ENCODE data around the gene RSF1.

RSF1 gene

DNA sequence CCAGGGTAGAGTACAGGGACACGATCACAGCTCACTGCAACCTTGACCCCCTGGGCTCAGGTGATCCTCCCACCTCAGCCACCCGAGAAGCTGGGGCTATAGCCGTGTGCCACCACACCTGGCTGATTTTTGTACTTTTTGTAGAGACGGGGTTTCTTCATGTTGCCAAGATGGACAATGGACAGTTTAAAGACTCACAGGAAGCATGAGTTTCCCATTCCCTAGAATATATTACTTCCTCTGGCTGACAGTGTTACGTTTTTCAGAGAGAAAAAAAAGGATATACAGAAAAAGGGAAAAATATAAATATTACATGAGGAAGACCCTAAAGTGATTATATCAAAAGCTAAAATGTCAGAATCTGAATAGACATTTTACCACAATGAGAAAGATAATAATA is 72.3 kb downstream of the RSF1 start:
- ATAC-seq (no peak), DNase-seq (no peak)

DNA sequence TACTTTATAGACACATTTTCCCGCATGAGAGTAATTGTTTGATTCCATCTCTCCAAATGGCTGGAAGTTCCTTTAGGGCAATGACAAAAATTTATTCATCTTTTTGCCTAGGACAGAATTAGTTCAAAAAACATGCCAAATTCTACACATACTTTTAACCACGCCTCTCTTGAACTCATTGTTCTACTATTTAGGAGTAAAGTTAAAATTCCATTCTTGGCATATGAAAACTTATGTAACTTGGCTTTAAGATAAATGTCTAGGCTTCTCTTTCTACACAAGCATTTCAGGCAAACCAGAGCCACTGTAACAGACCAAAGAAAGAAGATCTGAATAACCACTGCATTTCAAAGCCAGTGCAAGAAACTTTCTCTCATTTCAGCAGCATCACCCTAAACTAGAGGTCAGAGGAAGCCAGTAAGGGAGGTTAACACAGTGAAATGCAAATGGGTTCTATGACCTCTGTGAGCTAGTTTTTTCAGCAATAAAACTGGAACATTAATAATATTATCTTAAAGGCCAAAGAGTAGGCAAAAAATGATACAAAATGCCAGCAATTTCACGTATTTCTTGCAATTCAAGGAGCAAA is 73.0 kb downstream of the RSF1 start:
- no peak for ATAC-seq

DNA sequence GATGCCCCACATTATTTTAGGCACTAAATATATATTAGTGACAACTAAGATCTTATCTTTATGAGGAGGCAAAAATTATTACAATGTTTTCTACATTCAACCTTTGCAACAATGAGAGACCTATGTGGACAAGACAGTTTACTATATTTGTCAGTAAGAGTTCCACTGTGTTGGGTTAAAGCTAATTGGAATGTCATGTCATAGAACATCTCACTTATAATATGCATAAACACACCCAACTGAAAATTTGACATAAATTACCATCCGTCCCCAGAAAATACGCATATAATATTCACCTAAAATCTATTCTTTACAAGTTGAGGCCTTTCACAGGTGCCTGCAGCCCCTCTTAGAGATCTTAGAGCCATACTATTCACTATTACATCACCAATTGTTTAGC is 84.0 kb downstream of the RSF1 start:
- DNase-seq, result no peak
- no peak for ATAC-seq

More for the DNA sequence above, 73.0 kb downstream of the RSF1 start:
- no peak for DNase-seq

DNA sequence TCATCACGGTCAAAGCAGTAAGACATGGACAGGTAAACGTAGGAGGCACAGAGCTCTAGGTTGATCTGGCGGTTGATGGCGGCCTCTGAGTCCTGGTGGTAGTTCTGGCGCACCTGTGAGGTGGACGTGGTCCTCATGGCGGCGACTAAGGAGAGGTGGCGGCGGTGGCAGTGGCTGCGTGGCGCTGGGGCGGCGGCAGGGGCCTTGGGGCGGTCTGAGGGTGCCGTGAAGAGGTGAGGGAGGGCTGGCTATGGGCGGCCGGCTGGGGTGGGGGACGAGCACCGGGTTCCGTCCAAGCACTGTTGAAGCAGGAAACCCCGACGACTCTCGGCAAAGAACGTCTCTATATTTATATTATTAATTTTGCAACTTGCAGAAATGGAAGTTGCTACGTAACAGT is 85.6 kb downstream of the RSF1 start:
- ATAC-seq, result no peak
- no peak for DNase-seq

DNA sequence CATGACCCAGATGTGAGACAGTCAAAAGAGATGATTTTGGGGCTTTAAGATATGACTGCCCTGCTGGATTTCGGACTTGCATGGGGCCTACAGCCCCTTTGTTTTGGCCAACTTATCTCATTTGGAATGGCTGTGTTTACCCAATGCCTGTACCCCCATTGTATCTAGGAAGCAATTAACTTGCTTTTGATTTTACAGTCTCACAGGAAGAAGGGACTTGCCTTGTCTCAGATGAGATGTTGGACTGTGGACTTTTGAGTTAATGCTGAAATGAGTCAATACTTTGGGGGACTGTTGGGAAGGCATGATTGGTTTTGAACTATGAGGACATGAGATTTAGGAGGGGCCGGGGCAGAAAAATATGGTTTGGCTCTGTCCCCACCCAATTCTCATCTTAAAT is 88.4 kb downstream of the RSF1 start:
- ATAC-seq, result no peak
- no peak for DNase-seq

DNA sequence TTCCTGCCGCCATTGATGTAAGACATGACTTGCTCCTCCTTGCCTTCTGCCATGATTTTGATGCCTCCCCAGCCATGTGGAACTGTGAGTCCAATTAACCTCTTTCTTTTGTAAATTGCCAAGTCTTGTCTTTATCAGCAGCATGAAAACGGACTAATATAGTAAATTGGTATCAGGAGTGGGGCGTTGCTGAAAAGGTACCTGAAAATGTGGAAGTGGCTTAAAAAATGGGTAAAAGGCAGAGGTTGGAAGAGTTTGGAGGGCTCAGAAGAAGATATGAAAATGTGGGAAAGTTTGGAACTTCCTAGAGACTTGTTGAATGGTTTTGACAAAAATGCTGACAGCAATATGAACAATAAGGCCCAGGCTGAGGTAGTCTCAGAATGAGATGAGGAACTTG is 89.7 kb downstream of the RSF1 start:
- ATAC-seq, result no peak

DNA sequence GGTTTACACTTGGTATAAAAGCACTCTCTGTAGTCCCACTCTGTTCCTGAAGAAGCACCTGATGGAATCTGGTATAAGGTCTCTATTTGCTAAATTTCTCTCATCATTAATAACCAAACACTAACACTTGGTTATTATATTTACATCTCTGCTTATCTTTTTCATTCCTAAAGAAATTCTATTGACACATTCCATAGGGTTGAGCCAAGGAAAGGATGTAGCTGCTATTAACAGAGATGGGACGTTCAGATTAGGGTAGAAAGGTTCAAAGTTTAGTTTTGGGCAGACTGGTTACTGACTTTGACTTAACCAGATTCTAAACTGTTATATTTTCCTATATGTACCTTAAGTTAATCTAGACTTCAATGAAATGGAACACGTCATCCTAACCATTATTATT is 91.5 kb downstream of the RSF1 start:
- ATAC-seq (no peak), DNase-seq (no peak)

More for the DNA sequence above, 89.7 kb downstream of the RSF1 start:
- DNase-seq, result no peak

DNA sequence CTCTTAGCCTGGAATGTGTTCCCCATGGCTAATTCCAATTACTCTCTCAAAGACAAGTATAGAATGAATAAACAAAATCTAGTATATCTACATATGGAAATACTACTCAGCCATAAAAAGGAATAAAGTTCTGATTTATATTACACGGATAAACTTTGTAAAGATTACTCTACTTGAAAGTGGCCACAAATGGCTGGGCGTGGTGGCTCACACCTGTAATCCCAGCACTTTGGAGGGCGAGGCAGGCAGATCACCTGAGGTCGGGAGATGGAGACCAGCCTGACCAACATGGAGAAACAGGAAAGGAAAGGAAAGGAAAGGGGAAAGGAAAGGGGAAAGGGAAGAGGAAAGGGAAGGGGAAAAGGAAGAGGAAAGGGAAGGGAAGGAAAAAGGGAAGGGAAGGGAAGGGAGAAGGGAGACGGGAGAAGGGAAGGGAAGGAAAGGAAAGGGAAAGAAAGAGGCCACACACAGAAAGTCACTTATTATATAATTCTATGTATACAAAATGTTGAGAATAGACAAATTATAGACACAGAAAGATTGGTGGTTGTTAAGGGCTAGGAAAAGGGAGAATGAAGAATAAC is 92.2 kb downstream of the RSF1 start:
- ATAC-seq, result no peak
- DNase-seq, result no peak

DNA sequence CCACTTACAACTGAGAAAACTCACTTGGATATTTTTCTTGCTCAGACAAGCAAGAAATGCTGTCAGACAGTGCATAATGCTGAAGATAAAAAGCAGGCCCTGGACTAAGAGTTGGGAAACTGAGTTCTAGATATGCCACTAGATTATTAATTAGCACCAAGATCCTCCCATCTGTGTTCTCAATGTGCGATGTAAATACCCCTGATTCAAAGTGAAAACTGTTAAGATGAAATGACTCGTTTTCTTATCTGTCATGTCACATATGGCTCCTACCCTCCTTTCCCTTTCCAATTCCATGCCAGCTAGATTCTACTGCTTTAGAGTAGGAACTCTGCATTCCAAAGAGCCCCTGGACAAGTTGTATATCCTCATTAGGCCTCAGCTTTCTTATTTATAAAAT is 94.0 kb downstream of the RSF1 start:
- ATAC-seq, result peak; percentile 28
- DNase-seq, result no peak

DNA sequence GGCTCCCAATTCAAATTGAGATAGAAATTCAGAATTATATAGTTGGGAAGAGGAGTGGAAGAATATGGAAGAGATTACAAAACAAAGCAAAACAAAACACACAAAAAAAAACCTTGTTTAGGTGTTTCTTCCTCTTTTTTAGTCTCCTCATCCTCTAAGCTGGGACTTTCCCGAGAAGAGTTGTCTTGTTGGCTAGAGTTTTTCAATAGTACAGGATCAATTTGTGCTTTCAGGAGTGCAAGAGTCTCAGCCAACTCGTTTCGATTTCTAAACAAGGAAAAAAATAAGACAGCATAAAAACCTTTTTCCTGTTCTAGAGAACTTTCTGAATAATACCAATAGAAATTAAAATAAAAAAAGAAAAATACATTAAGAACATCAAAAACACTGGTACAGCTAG is 95.1 kb downstream of the RSF1 start:
- ATAC-seq, result no peak
- DNase-seq, result no peak

DNA sequence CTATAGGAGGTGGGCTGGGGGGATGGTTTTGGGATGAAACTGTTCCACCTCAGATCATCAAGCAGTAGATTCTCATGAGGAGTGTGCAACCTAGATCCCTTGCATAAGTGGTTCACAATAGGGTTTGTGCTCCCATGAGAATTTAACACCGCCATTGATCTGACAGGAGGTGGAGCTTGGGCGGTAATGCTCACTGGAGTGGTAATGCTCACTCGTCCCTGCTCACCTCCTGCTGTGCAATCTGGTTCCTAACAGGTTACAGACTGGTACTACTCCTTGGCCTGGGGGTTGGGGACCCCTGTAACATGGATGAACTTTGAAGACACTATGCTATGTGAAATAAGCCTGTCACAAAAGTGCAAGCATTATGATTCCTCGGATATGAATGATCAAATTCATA is 95.9 kb downstream of the RSF1 start:
- no peak for DNase-seq
- ATAC-seq, result no peak

DNA sequence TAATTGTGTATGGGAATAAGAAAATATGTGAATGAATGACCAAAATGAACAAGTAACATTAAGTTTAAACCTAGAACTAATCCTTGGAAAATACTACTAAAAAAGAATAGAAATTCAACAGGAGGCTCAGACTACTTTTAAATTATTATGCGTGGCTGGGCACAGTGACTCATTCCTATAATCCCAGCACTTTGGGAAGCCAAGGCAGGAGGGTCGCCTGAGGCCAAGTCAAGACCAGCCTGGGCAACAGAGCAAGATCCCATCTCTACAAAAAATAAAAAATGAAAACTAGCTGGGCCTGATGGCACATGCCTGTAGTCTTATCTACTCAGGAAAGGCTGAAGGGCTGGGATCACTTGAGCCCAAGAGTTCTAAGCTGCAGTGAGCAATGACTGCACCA is 97.5 kb downstream of the RSF1 start:
- ATAC-seq (no peak), DNase-seq (no peak)

DNA sequence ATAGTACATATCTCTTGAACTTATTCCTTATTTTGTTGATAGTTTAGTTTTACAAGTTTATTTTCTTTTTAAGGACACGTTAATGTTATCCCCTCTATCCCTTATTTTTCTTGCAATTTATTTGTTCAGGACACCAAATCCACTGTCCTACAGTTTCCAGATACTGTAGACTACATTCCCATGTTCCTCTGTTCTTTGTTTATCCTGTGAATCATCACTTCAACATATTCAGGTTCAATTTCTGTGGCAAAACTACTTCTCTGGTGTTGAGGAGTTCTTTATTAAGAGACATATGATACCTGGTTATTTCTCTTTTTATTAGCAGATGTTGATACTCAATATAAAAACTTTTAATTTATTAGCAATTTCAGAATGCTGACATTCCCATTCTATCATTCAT is 110.2 kb downstream of the RSF1 start:
- ATAC-seq, result no peak

DNA sequence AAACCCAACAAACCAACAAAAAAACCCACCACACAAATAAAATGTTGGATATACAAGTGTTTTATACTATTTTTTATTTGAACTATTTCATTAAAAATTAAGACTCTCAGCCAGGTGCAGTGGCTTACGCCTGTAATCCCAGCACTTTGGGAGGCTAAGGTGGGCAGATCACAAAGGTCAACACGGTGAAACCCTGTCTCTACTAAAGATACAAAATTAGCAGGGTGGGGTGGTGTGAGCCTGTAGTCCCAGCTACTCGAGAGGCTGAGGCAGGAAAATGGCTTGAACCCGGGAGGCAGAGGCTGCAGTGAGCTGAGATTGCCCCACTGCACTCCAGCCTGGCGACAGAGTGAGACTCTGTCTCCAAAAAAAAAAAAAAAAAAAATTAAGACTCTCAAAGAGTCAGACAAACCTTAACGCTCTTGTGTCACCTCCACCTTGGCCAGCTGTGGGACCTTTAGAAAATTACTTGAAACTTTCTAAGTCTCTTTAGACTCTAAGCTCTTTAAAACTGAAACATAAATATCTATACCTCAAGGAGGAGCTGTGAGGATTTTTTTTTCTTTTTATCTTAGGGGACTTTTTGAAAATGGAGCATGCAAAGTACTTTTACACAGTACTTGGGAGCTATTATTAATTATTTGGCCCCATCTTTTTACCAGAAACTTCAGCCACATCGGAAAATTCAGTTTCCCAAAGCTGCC is 114.5 kb downstream of the RSF1 start:
- ATAC-seq (no peak), DNase-seq (no peak)

More for the DNA sequence above, 110.2 kb downstream of the RSF1 start:
- no peak for DNase-seq

DNA sequence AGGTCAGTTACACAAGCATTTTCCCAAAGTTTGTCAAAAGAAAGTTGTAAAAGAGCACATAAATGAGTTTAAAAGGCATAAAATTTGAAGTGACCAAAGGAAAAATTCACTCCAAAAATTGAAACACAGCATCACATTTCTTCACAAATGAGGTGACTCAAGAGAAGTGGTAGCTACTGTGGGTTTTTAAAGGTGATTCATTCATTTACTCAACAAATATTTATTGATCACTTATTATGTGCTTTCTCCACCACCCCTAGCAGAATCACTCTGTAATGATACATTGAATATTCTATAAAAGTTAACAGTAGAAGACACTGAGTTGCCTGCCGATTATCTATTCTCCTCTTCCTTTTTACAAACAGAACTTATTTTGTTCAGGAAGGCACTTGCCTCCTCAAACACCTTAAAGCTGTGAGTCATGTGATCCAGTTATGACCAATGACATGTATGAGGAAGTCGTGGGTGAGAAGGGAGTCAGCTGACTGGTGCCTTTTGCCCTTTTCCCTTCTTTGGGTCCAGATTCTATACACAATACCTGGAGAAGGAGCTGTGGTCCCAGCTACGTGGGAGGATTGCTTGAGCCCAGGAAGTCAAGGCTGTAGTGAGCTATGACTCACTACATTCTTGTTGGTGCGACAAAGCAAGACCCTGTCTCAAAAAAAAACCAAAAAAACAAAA is 115.2 kb downstream of the RSF1 start:
- ATAC-seq (peak; percentile 82), DNase-seq (peak; percentile 21)

DNA sequence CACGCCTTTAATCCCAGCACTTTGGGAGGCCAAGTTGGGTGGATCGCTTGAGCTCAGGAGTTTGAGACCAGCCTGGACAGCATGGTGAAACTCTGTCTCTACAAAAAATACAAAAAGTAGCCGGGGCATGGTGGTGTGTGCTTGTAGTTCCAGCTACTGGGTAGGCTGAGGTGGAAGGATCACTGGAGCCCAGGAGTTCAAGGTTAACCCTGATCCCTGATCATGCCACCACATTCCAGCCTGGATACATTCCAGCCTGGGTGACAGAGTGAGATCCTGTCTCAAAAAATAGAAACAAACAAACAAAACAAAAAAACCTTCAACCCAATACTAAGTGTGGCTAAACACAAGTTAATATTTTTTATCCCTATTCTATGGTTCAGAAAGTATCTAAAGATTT is 116.5 kb downstream of the RSF1 start:
- no peak for ATAC-seq
- DNase-seq, result no peak

DNA sequence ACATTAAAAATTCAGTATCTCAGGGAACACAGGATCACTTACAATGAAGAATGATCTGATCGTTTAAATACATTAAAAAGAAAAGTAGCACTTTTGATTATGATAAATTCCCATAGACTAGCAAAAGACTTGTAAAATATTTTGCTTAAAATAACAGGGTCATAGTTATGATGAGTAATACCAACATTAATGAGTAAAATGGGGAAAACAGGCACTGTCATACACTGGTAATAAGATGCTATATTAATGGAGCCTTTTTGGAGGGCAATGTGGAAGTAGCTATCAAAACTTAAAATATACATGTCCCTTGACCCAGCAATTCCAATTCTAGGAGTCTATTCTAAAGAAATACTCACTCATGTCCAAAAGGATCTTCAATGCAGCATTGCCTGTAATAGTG is 121.1 kb downstream of the RSF1 start:
- ATAC-seq, result no peak

DNA sequence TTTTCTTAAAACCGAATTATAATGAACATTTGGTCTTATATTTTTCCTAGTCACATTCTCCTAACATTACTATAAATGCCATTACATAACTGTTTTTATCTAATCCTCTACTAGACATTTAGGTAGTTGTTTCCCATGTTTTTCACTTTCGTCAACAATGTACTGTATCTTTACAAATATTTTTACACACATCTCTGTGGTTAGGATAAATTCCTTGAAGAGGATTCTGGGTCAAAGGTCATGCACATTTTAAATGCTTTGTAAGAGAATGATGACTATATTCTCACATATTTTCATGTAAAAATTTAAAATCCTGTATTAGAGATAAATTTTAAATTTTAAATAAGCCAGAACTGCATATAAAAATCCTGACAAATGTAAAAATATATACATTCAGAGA is 121.6 kb downstream of the RSF1 start:
- DNase-seq (no peak), ATAC-seq (no peak)

More for the DNA sequence above, 121.1 kb downstream of the RSF1 start:
- no peak for DNase-seq

DNA sequence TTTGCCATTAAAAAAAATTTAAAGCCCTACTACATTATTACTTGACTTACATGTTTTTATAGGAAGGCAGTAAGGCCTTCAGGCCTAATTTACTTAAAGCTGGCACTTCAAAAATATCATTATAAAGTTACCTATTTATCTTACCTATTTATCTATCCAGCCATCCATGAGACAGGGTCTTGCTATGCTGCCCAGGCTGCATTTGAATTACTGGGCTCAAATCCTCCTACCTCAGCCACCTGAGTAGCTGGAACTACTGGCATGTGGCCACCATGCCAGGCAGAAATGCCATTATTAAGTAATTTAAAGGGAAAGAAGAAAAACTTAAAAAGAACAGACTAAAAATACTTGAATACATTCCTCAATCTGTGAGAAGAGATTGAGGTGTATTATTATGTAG is 122.7 kb downstream of the RSF1 start:
- DNase-seq (no peak), ATAC-seq (no peak)

DNA sequence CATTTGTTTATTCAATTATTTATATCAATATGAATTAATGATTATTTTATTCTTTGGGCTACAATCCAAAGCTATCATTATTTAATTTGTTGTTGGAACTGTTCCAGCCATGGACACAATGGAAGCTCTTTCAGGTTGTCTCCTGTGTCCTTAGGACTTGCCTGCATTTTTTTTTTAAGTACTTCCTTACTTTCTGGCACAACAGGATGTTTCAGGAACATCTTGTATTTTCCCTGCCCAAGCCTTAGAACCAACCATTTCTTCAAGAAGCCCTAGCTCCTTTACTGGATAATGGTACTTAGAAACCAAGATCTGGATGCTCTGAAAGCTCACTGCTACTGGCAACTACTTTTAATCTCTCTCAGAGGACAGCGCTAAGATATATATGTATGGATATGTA is 125.1 kb downstream of the RSF1 start:
- DNase-seq, result no peak
- no peak for ATAC-seq

DNA sequence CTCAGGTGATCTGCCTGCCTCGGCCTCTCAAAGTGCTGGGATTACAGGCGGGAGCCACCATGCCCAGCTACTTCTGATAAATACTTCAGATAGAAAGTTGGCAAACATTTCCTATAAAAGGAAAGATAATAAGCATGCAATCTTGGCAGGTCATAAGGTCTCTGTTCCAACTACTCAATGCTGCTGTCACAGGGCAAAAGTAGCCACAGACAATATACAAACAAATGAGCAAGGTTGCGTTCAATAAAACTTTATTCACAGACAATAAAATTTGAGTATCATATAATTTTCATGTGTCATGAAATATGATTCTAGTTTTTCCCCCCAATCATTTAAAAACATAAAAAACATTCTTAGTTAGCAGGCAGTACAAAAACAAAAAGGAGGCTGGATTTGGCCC is 129.9 kb downstream of the RSF1 start:
- DNase-seq, result no peak
- ATAC-seq, result no peak

DNA sequence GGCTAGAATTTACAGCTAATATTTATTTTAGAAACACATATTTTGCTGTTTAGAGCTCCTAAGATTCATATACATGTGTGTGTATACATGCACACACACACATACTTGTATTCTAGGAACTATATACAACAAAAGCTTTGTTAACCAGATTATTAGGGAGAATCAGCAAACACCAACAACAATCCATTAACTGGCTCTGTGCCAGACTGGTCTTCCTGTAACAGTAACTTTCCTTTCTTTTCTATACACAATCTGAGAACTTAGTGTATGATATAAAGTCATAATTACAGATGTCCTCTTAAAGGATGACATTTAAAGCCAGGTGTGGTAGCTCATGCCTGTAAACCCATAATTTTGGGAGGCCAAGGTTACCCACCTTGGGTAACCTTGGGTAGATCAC is 133.4 kb downstream of the RSF1 start:
- DNase-seq (no peak), ATAC-seq (no peak)

DNA sequence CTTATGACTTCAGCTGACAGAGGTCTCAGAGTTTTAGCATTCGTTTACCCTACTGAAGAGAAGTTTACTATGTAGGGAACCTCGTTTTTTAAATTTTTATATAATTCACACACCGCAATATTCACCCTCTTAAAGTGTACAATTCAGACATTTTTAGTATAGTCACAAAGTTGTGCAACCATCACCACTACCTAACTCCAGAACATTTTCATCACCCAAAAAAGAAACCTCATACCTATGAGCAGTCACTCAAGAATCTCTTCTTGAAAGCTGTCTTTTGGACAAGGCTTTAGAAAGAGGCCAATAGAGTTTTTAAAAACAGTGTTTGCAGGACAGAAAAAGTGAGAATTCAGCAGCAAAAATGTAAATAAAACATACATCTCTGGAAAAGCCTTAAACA is 143.4 kb downstream of the RSF1 start:
- ATAC-seq, result no peak
- DNase-seq, result no peak
